Activated CD8-positive, alpha-beta T cell treated with anti-CD3 and anti-CD28 coated beads, Interleukin-2, amount 10 ng/mL, durations not matched to agents 7 days and 5 days (primary cell): ENCODE results near the gene ID3. TPM values are rescaled to one million over a fixed set of nuclear protein-coding genes. Genes with fewer than 3 reads are reported as not detected.

Source experiments
- ATAC-seq: fragments of 150-1000 bp; cut with Tn5 transposase; one replicate; pipeline ENCODE4 v1.10.0; 2021; ENCODE audit warnings: moderate library complexity
- CTCF ChIA-PET: fragments of 350-600 bp; sonication (Branson Sonifier 250); formaldehyde crosslinking; loops from one replicate; lab custom pipeline; 2021; ENCODE audit warnings: antibody characterized with exemption; lab: Charles Lee
- POLR2A ChIA-PET: fragments of 350-600 bp; sonication (Branson Sonifier 250); formaldehyde crosslinking; loops from one replicate; lab custom pipeline; 2021; ENCODE audit warnings: antibody characterized with exemption; lab: Charles Lee
- DNase-seq: peaks from one replicate; pipeline ENCODE4 v3.0.0-alpha.2; 2020
- H3K27ac Mint-ChIP-seq: one replicate; pipeline ENCODE4 v1.8.0; 2021; ENCODE audit warnings: mild to moderate bottlenecking, mixed read lengths
- H3K27me3 Mint-ChIP-seq: one replicate; pipeline ENCODE4 v1.8.0; 2021; ENCODE audit warnings: low read depth, mixed read lengths
- H3K36me3 Mint-ChIP-seq: one replicate; pipeline ENCODE4 v1.8.0; 2021; ENCODE audit warnings: low read depth, mixed read lengths
- H3K4me1 Mint-ChIP-seq: one replicate; pipeline ENCODE4 v1.8.0; 2021; ENCODE audit warnings: low read depth, mixed read lengths
- H3K4me3 Mint-ChIP-seq: one replicate; pipeline ENCODE4 v1.8.0; 2021; ENCODE audit warnings: mild to moderate bottlenecking, mixed read lengths
- H3K9me3 Mint-ChIP-seq: one replicate; pipeline ENCODE4 v1.8.0; 2022; ENCODE audit warnings: mixed read lengths; ENCODE audit not compliant: insufficient read depth
- total RNA-seq, 2 experiments: library from RNA; stranded (reverse); gene quantifications; one replicate each; pipeline ENCODE4 v1.2.3, GENCODE V29; 2021

ID3 gene
- total RNA-seq, 2 experiments from 2014 or later = 31.4 to 34.4 TPM

DNA sequence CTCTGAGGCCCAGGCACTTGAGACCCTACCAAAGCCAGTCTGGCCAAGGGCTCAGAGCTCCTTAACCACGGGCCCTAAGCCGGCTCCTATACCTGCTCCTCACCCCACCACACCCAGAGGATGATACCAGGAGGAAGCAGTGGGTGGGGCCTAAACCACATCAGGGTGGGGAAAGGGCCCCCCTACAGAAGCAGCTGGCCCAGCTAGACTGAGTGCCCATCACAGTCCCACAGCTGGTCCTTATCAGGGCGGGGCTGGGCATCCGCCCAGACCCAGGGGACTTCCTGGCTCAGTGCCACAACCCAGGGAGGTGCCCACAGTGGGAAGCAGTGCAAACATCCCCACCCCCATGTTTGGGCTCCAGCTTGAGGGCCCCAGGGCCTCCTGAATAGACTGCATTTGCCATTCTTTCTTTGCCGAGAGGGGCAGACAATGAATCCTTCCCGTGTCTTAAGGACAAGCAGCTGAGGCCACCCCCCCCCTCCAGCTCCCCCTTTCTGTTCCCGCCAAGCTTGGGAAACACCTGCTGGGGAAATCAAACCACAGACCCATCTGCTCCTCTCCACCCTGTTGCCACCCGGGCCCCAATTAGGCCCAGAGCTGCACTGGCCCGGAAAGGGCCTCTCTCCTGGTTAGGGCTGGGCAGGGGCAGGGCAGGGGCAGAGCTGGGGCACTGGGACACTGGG is 34.4 kb downstream of the ID3 start:
- ATAC-seq (peak; percentile 33), DNase-seq (peak; percentile 67)
- CTCF ChIA-PET = interaction anchor here (0.8 to 15.4 kb wide), 8 partner anchors 15 to 219 kb away, joined by 3 to 262 read pairs (median 7); partner anchors contain the start of gene ELOA
- no peaks in the 10 kb centered on the region for H3K27me3 Mint-ChIP-seq
- peaks cover 73% of the 10 kb centered on the region for H3K4me1 Mint-ChIP-seq
- H3K36me3 Mint-ChIP-seq = peaks cover 79% of the 10 kb centered on the region
- POLR2A ChIA-PET = interaction anchor here (0.6 to 1.9 kb wide), 5 partner anchors 11 to 181 kb away, joined by 3 to 7 read pairs (median 4); partner anchors contain the start of gene HNRNPR
- H3K4me3 Mint-ChIP-seq = peak overlapping the region; percentile 92
- peak overlapping the region; percentile 87 for H3K27ac Mint-ChIP-seq
- H3K9me3 Mint-ChIP-seq = no peaks in the 10 kb centered on the region

DNA sequence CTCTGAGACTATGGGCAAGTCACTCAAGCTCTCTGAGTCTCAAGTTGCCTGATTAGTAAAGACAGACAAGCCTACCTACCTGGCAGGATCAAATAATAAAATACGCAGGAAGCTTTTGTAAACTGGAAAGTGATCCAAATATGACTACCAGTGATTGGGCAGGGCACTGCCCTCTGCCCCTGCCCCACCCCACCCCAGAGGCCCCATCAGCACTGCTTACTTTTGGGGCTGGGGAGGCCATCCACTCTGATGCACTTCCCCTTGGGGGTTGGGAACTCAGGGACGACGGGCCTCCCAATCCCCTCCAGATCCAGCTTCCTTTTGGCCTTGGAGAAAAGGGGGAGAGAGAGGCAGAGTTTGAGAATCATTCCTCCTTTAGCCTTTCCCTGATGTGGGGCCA is 35.1 kb downstream of the ID3 start:
- no peaks in the 10 kb centered on the region for H3K9me3 Mint-ChIP-seq
- ATAC-seq = no peak
- no peaks in the 10 kb centered on the region for H3K27me3 Mint-ChIP-seq
- H3K4me1 Mint-ChIP-seq = peaks cover 72% of the 10 kb centered on the region
- POLR2A ChIA-PET = interaction anchor here (0.6 to 1.7 kb wide), 4 partner anchors 11 to 180 kb away, joined by 3 to 7 read pairs (median 4); partner anchors contain the start of gene HNRNPR
- no peak for DNase-seq
- no peak overlapping the region for H3K4me3 Mint-ChIP-seq
- CTCF ChIA-PET = interaction anchor here (0.8 to 15.4 kb wide), 9 partner anchors 8 to 220 kb away, joined by 3 to 262 read pairs (median 5); partner anchors contain the start of gene ELOA
- H3K27ac Mint-ChIP-seq = peak overlapping the region; percentile 87
- H3K36me3 Mint-ChIP-seq = peaks cover 77% of the 10 kb centered on the region

DNA sequence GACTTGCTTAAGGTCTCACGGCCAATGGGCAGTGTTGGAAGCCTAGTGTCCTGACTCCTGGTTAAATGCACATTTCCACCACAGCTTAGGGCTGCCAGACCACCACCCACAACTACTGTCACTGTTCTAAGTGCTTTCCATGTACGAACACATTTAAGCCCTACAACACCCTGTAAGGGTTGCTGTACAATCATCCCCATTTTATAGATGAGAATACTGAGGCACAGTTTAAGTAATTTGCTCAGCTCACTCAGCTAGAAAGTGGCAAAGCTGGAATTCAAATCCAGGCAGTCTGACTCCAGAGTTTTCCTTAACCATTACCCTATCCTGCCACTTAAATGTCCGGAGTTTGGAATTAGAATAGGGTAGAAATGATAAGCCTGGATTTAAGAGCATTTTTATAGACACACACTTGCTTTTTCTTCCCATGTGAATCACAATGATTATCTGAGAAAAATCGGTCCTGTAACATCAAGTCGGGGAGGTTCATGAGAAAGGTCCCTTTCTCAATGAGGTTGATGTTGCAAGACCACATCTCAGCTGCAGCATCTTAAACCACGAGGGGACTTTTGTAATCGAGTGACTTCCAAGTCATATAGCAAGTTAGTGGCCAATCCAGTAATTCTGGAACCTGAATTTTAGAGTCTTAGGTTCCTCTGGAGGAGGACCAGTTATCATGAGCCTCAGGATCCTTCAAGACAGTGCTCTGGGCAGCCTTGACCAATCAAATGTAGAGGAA is 36.9 kb downstream of the ID3 start:
- Mint-ChIP-seq H3K4me3 (no peak overlapping the region), H3K27ac (peak overlapping the region; percentile 35), H3K27me3 (no peaks in the 10 kb centered on the region), H3K9me3 (no peaks in the 10 kb centered on the region), H3K36me3 (peaks cover 76% of the 10 kb centered on the region), H3K4me1 (peaks cover 56% of the 10 kb centered on the region)
- no peak for ATAC-seq
- POLR2A ChIA-PET = no interaction called here
- no peak for DNase-seq
- CTCF ChIA-PET = interaction anchor here (1.0 to 15.4 kb wide), 3 partner anchors 17 to 115 kb away, joined by 4 to 262 read pairs (median 4); no protein-coding TSS in a partner anchor

DNA sequence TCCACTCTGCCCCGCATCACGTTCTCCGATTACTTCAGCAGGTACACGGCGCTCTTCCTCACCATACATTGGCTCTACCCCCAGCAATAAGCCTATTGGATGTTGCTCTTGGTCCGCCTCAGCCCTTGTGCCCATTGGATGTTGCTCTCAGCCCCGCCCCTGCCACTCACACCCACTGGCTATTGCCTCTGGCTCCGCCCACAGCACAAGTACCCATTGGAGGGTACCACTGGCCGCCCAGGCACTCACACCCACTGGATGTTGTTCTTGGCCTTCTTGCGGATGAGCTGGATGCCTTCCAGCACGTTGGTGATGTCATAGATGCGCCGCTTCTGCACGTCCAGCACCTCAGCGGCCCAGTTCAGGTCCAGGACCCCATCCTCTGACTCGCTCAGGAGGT is 37.7 kb downstream of the ID3 start:
- POLR2A ChIA-PET = interaction anchor here (0.6 to 0.8 kb wide), 2 partner anchors 15 to 34 kb away, joined by 4 to 5 read pairs; no protein-coding TSS in a partner anchor
- Mint-ChIP-seq H3K27ac (no peak overlapping the region), H3K4me1 (peaks cover 47% of the 10 kb centered on the region), H3K27me3 (no peaks in the 10 kb centered on the region), H3K9me3 (no peaks in the 10 kb centered on the region), H3K36me3 (peaks cover 75% of the 10 kb centered on the region), H3K4me3 (no peak overlapping the region)
- ATAC-seq (no peak), DNase-seq (no peak)
- CTCF ChIA-PET = interaction anchor here (0.7 to 1.3 kb wide), 2 partner anchors 24 to 144 kb away, joined by 3 to 4 read pairs; no protein-coding TSS in a partner anchor

DNA sequence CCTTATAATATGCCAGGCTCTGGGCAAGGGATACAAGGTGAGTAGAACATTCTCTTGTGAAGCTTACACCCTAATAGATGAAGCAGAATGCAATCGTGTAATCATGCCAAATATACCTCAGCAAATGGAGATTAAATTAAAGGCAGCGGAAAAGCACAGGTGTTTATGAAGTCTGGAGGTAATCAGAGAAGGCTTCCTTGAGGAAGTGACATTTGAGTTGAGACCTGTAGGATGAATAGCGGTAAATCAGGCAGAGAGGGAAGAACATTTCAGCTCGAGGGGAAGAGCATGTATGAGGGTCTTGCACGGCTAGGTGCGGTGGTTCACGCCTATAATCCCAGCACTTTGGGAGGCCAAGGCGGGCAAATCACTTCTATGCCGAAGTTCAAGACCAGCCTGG is 41.7 kb downstream of the ID3 start:
- no peaks in the 10 kb centered on the region for H3K27me3 Mint-ChIP-seq
- ATAC-seq = no peak
- peaks cover 79% of the 10 kb centered on the region for H3K36me3 Mint-ChIP-seq
- no peak overlapping the region for H3K4me3 Mint-ChIP-seq
- H3K27ac Mint-ChIP-seq = no peak overlapping the region
- no peaks in the 10 kb centered on the region for H3K9me3 Mint-ChIP-seq
- no peak for DNase-seq
- ChIA-PET CTCF (interaction anchor here (2.7 kb wide), 1 partner anchor 21 kb away, joined by 13 read pairs; no protein-coding TSS in a partner anchor), POLR2A (no interaction called here)
- peaks cover 8% of the 10 kb centered on the region for H3K4me1 Mint-ChIP-seq

DNA sequence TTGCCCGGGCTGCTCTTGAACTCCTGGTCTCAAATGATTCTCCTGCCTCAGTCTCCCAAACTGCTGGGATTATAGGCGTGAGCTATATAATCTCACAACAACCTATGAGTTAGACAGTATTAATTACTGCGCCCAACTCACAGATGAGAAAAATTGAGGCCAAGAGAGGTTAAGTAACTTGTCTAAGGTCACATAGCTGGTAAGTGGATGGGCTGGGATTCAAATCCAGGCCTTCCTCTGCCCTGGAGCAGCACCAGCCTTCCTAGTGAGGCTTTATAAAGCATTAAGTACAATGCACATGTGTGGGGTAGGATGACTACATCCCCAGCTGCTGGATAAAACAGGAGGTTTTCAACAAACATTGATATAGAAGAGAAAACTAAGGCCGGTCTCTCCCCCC is 43.4 kb downstream of the ID3 start:
- Mint-ChIP-seq H3K9me3 (no peaks in the 10 kb centered on the region), H3K4me1 (peaks cover 2% of the 10 kb centered on the region), H3K36me3 (peaks cover 72% of the 10 kb centered on the region), H3K27ac (no peak overlapping the region), H3K27me3 (no peaks in the 10 kb centered on the region), H3K4me3 (no peak overlapping the region)
- ChIA-PET POLR2A (no interaction called here), CTCF (interaction anchor here (0.9 to 2.4 kb wide), 4 partner anchors 12 to 121 kb away, joined by 3 to 9 read pairs (median 4); no protein-coding TSS in a partner anchor)
- DNase-seq (no peak), ATAC-seq (no peak)

DNA sequence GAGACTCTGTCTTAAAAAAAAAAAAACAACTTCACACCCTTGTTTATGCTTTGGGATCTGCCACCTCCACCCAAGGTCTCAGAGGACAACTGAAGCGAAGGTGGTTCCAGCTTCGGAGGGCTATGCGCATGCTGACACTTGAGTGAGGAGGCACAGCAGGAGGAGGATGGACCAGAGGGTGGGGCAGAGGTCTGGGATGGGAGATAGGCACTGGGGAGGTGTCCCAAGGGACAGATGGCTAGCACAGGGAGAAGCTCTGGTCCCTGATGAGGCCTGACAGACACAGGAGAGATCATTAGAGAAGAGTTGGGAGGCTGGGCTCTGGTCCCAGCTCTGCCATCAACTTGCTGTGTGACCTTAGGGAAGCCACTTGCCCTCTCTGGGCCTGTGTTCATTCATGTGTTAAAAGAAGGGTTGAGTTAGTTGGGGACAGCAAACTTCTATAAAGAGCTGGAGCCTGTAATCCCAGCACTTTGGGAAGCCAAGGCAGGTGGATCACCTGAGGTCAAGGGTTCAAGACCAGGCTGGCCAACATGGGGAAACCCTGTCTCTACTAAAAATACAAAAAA is 45.1 kb downstream of the ID3 start:
- no peak for DNase-seq
- Mint-ChIP-seq H3K4me3 (no peak overlapping the region), H3K9me3 (no peaks in the 10 kb centered on the region), H3K27me3 (no peaks in the 10 kb centered on the region), H3K36me3 (peaks cover 79% of the 10 kb centered on the region), H3K4me1 (peaks cover 2% of the 10 kb centered on the region), H3K27ac (no peak overlapping the region)
- CTCF ChIA-PET = interaction anchor here (0.7 to 1.2 kb wide), 5 partner anchors 14 to 123 kb away, joined by 3 to 6 read pairs (median 4); no protein-coding TSS in a partner anchor
- ATAC-seq = no peak
- POLR2A ChIA-PET = interaction anchor here (0.7 to 1.1 kb wide), 4 partner anchors 11 to 258 kb away, joined by 3 to 4 read pairs (median 3); no protein-coding TSS in a partner anchor

DNA sequence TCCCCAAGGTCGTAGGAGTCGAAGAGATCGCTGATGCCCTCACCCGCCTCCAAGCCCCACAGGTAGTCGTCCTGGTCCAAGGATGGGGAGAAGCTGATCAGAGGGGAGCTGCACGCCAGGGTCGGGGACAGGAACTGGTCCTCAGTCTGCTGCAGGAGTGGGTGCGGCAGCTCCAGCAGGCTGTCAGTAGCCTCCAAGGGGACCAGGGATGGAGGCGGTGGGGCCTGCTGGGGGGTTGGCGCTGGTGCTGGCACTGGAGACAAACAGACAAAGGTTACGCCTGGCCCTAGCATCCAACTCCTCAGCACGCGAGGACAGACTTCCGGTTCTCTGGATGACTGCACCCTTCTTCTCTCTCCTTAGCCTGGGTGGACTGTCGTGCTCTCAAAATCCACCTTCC is 49.4 kb downstream of the ID3 start:
- Mint-ChIP-seq H3K4me1 (peaks cover 2% of the 10 kb centered on the region), H3K9me3 (no peaks in the 10 kb centered on the region), H3K4me3 (no peak overlapping the region), H3K36me3 (peaks cover 76% of the 10 kb centered on the region), H3K27me3 (no peaks in the 10 kb centered on the region), H3K27ac (peak overlapping the region; percentile 30)
- CTCF ChIA-PET = interaction anchor here (2.0 kb wide), 1 partner anchor 13 kb away, joined by 5 read pairs; no protein-coding TSS in a partner anchor
- DNase-seq (no peak), ATAC-seq (no peak)
- POLR2A ChIA-PET = interaction anchor here (0.7 to 1.6 kb wide), 2 partner anchors 16 to 202 kb away, joined by 3 to 5 read pairs; no protein-coding TSS in a partner anchor

Other genes with a start within 250 kb of the ID3 start
- 100 to 1,000 TPM; 217 to 231 TPM for gene HNRNPR, start 215.2 kb downstream of the ID3 start, total RNA-seq
- 1 to 10 TPM; 5.0 to 5.4 TPM for gene ZNF436, start 189.7 kb downstream of the ID3 start, total RNA-seq
- 10 to 100 TPM; 11.4 to 12.1 TPM for gene TCEA3, start 134.8 kb downstream of the ID3 start, total RNA-seq
- under 1 TPM; 0.24 to 0.83 TPM for gene ASAP3, start 75.3 kb downstream of the ID3 start, total RNA-seq
- gene E2F2, start 28.3 kb downstream of the ID3 start, total RNA-seq = 10 to 100 TPM; 75.0 to 80.3 TPM
- 1,000 to 10,000 TPM; 1,096 to 1,128 TPM for gene RPL11, start 132.3 kb upstream of the ID3 start, total RNA-seq
- 10 to 100 TPM; 29.2 to 31.0 TPM for gene ELOA, start 184.0 kb upstream of the ID3 start, total RNA-seq
- gene PITHD1, start 218.9 kb upstream of the ID3 start, total RNA-seq = 10 to 100 TPM; 62.3 to 67.9 TPM
- gene LYPLA2, start 231.6 kb upstream of the ID3 start, total RNA-seq = 10 to 100 TPM; 84.2 to 88.2 TPM
- 10 to 100 TPM; 27.6 to 31.9 TPM for gene GALE, start 241.3 kb upstream of the ID3 start, total RNA-seq